ENCODE measurements around the gene DNAJC16. TPM values are rescaled to one million over a fixed set of nuclear protein-coding genes. Genes with fewer than 3 reads are reported as not detected.

DNAJC16 gene
- total and polyA plus RNA-seq, 3 donors from 2014 or later = 19.9 to 32.1 (median 24.3) TPM

DNA sequence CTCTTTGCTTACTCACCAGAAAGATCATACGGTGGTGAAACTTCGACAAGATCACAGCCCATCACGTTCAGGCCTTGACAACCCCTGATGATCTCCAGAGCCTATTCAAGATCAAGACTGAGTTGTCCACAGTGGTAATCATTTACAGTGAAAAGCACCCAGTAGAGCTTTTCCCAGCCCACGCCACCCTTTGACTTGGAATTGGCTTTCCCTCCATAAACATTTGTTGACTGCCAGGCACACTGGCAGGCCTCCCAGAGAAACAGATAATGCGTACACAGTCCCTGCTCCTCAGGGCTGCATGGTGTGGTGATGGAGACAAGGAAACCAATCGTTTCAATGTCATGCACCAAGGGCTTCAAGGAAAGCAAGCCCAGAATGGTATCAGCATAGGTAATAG is 48.1 kb downstream of the DNAJC16 start:
- H3K36me3 ChIP-seq (ENCODE audit: low read depth, missing control alignments) = no peaks in the 10 kb centered on the region
- H3K4me1 ChIP-seq = peaks cover 2% of the 10 kb centered on the region
- H3K4me3 ChIP-seq = no peak overlapping the region
- intact Hi-C loops (cut with DNase I; ENCODE audit: low total_unique reads) = no loop called here
- H3K27ac ChIP-seq = no peak overlapping the region
- H3K9me3 ChIP-seq = no peaks in the 10 kb centered on the region
- TF ChIP-seq, protein P1, sequence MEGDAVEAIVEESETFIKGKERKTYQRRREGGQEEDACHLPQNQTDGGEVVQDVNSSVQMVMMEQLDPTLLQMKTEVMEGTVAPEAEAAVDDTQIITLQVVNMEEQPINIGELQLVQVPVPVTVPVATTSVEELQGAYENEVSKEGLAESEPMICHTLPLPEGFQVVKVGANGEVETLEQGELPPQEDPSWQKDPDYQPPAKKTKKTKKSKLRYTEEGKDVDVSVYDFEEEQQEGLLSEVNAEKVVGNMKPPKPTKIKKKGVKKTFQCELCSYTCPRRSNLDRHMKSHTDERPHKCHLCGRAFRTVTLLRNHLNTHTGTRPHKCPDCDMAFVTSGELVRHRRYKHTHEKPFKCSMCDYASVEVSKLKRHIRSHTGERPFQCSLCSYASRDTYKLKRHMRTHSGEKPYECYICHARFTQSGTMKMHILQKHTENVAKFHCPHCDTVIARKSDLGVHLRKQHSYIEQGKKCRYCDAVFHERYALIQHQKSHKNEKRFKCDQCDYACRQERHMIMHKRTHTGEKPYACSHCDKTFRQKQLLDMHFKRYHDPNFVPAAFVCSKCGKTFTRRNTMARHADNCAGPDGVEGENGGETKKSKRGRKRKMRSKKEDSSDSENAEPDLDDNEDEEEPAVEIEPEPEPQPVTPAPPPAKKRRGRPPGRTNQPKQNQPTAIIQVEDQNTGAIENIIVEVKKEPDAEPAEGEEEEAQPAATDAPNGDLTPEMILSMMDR (IDR thresholded peaks at IDR 0.05) = no peak
- no peak for TF ChIP-seq POLR2A (IDR thresholded peaks at IDR 0.05)
- 65 to 73% methylated on average over 6 of the region's 6 CpGs for WGBS, 2 donors
- no peaks in the 10 kb centered on the region for H3K27me3 ChIP-seq
- DNase-seq = no peak

DNA sequence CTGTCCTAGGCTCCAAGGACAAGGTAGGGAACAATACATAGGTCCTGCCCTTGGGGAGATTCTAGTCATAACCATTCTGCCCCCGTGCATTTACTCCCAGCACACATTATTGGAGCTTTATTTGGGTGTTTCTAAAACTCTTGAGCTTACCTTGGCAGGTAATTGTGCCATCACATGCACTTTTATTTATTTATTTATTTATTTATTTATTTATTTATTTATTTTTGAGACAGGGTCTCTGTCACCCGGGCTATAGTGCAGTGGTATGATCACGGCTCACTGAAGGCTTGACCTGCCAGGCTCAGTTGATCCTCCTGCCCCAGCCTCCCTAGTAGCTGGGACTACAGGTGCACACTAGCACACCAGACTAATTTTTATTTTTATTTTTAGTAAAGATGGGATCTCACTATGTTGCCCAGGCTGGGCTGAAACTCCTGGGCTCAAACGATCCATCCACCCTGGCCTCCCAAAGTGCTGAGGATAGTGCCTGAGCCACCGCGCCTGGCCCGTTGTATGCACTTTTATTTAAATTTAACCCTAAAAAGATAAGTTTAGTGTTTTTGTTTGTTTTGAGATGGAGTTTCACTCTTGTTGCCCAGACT is 49.0 kb downstream of the DNAJC16 start:
- intact Hi-C loops (cut with DNase I; ENCODE audit: low total_unique reads) = no loop called here
- no peaks in the 10 kb centered on the region for H3K27me3 ChIP-seq
- no peak overlapping the region for H3K4me3 ChIP-seq
- DNase-seq = no peak
- TF ChIP-seq, protein P1 (IDR thresholded peaks at IDR 0.05) = no peak
- TF ChIP-seq POLR2A (IDR thresholded peaks at IDR 0.05) = no peak
- no peaks in the 10 kb centered on the region for H3K9me3 ChIP-seq
- no peak overlapping the region for H3K27ac ChIP-seq
- WGBS, 2 donors = 93 to 97% methylated on average over 7 of the region's 7 CpGs
- no peaks in the 10 kb centered on the region for H3K36me3 ChIP-seq (ENCODE audit: low read depth, missing control alignments)
- peaks cover 2% of the 10 kb centered on the region for H3K4me1 ChIP-seq

DNA sequence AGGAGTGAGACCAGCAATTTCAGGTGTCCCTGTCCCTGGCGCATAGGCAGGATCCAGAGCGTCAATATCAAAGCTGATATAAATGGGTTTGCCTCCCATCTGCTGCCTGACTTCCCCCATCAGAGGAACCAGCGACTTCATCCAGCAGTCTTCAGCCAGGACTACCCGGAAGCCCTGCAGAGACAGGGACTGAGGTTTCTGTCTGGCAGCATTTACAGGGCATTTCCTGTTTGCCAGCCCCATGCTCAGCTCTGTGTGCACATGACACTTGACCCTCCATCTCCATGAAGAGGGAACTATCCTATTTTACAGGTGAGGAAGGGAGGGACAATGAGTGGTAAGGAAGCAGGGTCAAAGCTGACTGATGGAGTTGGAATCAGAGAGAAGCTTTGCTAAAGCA is 51.0 kb downstream of the DNAJC16 start:
- no peak for DNase-seq
- intact Hi-C loops (cut with DNase I; ENCODE audit: low total_unique reads) = no loop called here
- H3K27ac ChIP-seq = no peak overlapping the region
- no peak for TF ChIP-seq POLR2A (IDR thresholded peaks at IDR 0.05)
- TF ChIP-seq, protein P1 (IDR thresholded peaks at IDR 0.05) = no peak
- H3K27me3 ChIP-seq = no peaks in the 10 kb centered on the region
- 85 to 89% methylated on average over 4 of the region's 4 CpGs for WGBS, 2 donors
- no peak overlapping the region for H3K4me3 ChIP-seq
- peaks cover 2% of the 10 kb centered on the region for H3K4me1 ChIP-seq
- no peaks in the 10 kb centered on the region for H3K36me3 ChIP-seq (ENCODE audit: low read depth, missing control alignments)
- no peaks in the 10 kb centered on the region for H3K9me3 ChIP-seq

DNA sequence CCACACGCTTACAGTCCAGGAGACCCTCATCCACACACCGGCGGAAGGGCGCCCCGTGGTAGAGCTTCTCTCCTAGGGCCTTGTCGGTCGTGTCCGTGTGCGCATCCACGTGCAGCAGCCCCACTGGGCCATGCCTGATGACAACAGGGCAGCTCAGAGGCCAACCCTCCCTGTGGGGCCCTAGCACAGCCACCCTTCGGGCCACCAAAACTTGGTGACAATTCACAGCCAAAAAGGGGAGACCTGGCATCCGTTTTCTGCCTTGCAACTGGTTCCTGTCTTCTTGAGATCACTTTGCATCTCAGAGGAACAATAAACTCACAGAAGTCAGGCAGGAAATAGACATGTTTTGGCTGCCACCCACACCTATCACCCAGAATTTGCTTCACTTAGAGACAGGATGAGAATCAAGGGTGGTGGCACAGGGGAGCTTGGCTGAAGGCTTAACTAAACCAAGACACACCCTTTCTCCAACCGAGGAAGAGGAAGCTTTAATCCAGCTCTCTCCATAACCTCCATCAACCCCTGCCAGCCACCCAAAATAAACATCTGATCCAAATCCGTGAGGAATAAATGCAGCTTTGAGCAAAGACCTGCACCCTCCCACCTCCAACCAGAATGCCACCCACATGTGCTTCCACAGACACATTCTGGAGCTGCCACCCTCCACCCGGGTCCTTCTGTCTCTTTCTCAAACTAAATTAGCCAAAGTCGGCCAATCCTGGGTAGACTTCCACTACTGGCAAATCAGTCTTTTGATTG is 52.5 kb downstream of the DNAJC16 start:
- Histone ChIP-seq H3K9me3 (no peaks in the 10 kb centered on the region), H3K36me3 (ENCODE audit: low read depth, missing control alignments) (no peaks in the 10 kb centered on the region), H3K4me3 (no peak overlapping the region), H3K4me1 (peaks cover 2% of the 10 kb centered on the region), H3K27me3 (no peaks in the 10 kb centered on the region), H3K27ac (no peak overlapping the region)
- 85 to 91% methylated on average over 10 to 16 of the region's 16 CpGs for WGBS, 2 donors
- DNase-seq = no peak
- no peak for TF ChIP-seq POLR2A (IDR thresholded peaks at IDR 0.05)
- TF ChIP-seq, protein P1 (IDR thresholded peaks at IDR 0.05) = no peak
- intact Hi-C loops (cut with DNase I; ENCODE audit: low total_unique reads) = no loop called here

DNA sequence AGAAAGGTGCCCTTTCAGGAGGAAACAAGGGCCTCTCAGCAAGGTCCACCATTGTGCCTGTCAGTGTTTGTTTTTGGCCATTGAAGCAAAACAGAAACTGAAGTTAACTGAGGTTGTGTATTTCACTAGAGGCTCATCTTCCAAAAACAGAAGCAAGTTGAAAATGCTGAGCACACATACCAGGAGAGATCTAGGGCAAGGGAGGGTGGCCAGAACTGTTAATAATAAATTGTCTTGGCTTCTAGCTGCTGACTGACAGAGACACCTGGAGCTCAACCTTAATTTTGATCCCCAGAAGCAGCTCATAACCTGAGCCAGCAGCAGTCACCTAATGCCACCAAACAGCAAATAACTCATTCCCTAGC is 53.0 kb downstream of the DNAJC16 start:
- peaks cover 2% of the 10 kb centered on the region for H3K4me1 ChIP-seq
- H3K9me3 ChIP-seq = no peaks in the 10 kb centered on the region
- no peaks in the 10 kb centered on the region for H3K36me3 ChIP-seq (ENCODE audit: low read depth, missing control alignments)
- no peak overlapping the region for H3K27ac ChIP-seq
- no peak overlapping the region for H3K4me3 ChIP-seq
- TF ChIP-seq, protein P1 (IDR thresholded peaks at IDR 0.05) = no peak
- no peak for TF ChIP-seq POLR2A (IDR thresholded peaks at IDR 0.05)
- intact Hi-C loops (cut with DNase I; ENCODE audit: low total_unique reads) = no loop called here
- DNase-seq = no peak
- no peaks in the 10 kb centered on the region for H3K27me3 ChIP-seq
